Activated CD4-positive, alpha-beta T cell treated with anti-CD3 and anti-CD28 coated beads, Interleukin-2, amount 50 U/mL, for 1 hour (primary cell): ENCODE results near the gene ERBB4.
"Not testable (repeated sequence)": the region's sequence is repeated elsewhere in the genome, so short reads cannot be mapped to it uniquely, and the experiment has no call there.

Source experiments
- DNase-seq: peaks from one replicate; pipeline ENCODE4 v3.0.0-alpha.2; 2020

Gene ERBB4

DNA sequence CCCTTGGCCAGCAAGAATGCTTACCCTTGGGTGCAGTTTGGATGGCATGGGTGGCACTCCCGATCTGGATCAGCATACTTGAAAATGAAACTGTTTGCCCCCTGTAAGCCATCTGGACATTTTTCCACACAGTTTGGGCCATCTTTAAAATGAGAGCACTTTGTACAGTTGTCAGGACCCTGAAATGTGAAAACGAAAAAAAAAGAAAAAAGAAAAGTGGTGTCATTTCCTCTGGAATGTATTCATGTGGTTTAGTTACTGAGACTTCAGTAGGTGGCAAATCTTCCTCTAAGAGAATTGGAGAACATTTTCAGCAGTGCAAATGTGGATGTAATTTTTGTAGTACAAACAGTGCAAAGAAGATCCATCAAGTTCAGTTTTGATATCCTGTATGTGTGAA is 873.3 kb downstream of the ERBB4 start:
- DNase-seq: no peak

DNA sequence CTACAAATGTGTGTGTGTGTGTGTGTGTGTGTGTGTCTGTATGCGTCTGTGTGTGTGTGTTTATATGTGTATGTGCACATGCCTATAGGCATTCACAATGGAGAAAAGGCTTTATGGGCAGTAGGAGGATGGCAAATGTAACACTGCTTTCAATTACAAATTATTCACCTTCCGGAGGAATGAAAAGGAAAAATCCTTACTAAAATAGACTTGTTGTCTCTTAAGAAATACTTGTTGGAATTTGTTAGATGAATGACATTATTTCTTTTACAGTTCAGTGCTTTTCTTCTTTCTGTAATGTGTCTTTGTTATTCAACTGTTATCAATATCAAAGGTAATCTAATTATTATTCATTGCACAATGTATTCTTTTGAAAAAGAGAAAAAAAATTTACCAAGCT is 874.3 kb downstream of the ERBB4 start:
- DNase-seq: no peak

DNA sequence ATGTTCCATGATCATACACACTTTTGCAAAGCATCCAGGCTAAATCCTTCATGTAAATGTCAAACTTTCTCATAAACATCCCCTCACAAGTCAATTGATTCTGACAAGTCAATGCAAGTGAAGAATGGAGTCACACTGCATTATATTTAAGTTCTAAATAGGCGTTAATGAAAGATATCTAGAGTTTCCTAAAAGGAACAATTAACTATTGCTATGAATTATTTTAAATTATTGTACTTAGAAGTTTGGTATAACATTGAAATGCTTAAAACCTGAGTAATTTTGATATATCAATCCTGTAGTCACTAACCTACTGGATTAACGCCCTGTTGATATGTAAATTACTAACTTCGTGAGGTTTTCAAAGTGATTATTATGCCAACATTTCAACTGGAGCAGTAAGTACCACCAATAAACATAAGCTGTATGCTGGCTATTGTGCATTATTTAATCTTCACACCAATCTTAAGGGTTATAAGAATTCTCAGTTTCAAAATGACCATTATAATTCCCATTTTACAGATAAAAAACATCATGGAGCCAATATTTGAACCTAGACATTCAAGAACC is 884.3 kb downstream of the ERBB4 start:
- DNase-seq: no peak

GRCh38 chr2:211652327-211652726 is 886.3 kb downstream of the ERBB4 start:
- DNase-seq: no peak

- DNase-seq: no peak
Measured at GRCh38 chr2:211649331-211649730, 889.3 kb downstream of the ERBB4 start.

- no peak for DNase-seq
Measured at GRCh38 chr2:211631503-211631902, 907.1 kb downstream of the ERBB4 start.

GRCh38 chr2:211623096-211623495 is 915.5 kb downstream of the ERBB4 start:
- DNase-seq: no peak

DNA sequence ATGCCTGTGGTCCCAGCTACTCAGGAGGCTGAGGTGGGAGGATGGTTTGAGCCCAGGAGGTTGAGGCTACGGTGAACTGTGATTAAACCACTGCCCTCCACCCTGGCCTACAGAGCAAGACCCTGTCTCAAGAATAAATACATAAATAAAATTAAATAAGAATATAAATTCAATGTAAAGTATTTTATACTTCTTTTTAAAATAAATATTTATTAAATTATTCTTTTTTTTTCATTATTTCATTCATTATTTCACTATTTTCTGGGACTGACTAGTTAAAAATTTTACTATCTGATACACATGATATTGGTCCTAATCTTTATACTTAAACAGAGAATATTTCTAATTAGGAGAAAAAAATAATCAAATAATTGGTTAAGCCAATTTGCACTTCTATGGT is 917.6 kb downstream of the ERBB4 start:
- DNase-seq: no peak

DNA sequence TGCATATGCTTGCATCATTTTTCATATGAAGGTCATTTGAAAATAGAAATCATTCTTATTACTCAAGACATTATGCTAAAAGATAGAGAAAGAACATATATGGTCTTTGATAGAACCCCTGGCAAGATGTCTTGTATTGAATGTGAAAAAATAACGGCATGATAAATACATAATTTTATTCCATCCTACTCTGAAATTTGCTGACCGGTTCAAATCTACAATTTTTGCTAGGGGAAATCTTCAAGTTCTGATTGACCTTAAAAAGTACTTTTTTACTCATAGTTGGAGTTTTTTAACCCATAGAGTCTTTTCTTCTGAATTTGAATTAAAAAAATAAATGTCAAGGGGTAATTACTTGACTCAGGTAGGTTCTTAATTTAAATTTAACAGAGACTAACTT is 920.8 kb downstream of the ERBB4 start:
- DNase-seq: no peak

DNA sequence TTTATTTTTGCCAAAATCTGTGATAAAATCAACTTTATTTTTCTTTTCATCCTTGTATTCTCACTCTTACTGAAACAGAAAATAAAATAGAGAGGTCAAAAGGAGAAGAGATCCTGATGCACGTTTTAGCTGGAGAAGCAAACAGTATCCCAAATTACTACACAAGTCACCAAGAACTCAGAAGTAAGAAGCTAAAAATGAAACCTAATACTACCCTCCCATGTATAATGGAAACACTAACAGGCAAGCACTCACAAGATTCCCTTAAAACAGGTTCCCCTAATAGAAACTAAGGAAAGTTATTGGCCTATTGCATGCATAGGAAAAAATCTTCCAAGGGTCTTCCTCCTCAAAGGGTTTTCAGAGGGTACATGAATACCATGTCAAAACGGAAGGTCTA is 927.0 kb downstream of the ERBB4 start:
- no peak for DNase-seq

DNA sequence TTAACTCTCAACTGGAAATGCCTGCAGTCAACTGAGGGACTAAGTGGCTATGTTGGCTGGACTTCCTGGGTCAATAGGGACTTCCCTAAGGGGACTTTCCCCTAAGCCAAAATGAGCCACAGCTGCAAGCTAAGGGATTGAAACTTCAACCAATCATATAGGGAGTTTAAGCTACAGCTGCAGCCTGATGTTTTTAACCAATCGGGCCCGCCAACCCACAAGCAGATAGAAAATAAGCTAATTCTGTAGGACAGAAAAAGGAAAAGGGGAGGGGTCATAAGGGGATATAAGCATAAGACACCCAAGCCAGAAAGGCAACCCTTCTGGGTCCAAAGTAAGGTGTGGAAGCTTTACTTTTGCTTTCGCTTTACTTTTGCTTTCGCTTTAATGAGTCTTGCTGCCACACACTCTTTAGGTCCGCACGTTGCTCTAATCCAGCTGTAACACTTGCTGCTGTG is 927.5 kb downstream of the ERBB4 start:
- DNase-seq: no peak

GRCh38 chr2:211609127-211609526 is 929.5 kb downstream of the ERBB4 start:
- no peak for DNase-seq

- no peak for DNase-seq
Measured at GRCh38 chr2:211599146-211599545, 939.5 kb downstream of the ERBB4 start.

DNA sequence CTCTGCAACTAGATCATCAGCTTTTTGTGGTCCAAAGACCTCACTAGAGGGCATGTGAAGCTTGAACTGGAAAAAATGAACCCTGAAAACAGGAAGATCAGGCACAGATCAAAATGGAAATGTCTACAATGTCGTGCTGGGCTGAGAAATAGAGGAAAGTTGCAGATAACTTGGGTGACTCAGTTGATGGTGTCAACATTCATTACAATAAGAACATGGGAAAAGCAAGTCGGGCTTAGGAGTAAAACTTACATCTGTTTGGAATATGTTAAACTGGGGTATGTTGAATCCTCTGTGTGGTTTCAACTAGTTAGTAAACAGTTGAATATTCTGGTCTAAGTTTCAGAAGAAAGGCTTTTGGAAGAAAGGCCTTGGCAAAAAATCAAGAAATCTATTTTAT is 940.4 kb downstream of the ERBB4 start:
- DNase-seq: no peak

DNA sequence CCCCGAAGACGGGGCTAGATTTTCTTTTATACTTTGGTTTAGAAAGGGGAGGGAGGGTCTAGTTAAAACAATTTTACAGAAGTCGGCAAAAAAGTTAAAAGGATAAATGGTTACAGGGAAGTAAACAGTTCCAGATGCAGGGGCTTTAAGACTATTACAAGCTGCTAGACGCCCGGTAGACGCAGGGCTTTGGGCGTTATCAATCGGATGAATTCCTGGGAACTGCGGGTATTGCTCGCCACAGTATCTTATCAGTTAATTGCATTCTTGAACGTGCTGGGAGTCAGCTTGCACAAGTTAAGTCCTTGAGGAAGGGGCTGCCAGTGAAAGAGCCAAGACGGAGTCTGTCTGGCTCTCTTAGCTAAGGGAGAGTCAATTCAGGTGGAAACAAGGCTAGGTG is 946.6 kb downstream of the ERBB4 start:
- not testable (repeated sequence) for DNase-seq

- no peak for DNase-seq
Measured at GRCh38 chr2:211591426-211591825, 947.2 kb downstream of the ERBB4 start.

DNA sequence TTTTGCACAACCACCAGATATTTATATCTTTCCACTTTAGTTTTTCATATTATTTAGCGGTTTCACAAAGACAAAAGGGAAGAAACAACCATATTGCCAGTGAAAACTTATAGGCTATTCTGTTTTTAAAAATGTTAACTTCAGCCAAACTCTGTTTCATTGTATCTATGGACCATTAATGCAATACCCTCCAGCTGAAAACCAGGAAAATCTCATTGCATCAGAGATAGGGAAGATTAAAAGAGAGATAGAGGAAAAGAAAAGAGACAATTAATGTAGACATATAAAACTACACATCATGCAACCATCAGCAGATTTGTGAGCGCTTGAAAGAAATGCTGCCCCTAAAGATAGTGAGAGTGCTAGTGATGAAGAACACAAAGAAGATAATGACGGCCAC is 970.2 kb downstream of the ERBB4 start:
- no peak for DNase-seq

DNA sequence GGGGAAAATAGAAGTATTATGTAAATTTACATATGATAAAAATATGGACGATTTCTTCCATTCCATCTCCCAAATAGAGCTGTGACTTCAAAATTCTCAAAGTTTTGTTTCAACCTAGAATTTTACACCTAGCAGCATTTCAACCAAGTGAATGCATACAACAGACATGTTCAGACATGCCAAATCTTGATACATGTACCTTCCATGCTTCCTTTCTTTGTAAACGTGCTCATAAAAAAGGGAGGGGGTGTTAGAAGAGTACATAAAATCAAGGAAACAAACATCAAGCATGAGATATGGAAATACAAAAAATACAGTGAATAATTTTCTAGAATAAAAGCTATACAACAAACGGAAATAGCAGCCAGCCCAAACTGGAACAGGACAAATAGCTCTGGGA is 974.2 kb downstream of the ERBB4 start:
- DNase-seq: no peak

DNA sequence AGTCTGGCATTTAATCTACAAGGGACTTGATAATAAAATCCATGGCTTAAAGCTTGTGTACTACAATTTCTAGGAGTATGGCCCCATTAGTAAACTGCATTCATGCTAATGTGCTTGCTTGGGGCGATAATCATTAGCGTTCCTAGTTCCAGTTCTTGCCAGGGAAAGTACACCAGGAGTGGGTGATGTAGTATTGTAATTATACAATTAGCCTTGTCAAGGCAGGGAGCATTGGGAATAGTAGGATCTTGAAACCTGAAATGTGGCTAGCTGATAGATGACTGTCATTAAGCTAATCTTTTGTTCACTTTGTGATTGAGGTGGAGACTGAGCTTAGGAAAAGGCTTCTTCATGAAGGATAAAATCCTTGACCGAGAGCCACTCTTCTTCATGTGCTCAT is 993.0 kb downstream of the ERBB4 start:
- DNase-seq: no peak

DNA sequence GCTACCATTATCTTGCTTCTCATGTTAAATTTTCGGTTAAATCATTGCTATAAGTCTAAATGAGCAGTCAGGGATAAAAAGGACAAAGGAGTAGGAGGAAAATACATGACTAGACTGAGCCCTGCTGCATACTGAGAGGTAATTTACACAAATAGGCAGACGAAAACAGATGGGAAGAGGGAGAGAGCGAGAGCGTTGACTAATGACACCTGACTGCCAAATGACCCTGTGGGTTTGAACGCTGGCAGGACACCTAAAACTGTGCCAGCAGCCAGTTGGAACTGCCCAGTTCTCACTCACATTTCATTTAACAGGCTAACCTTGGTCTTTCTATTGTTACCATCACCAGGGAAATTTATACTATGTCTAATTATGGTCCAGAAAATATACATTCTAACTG is 1004.0 kb downstream of the ERBB4 start:
- no peak for DNase-seq

DNA sequence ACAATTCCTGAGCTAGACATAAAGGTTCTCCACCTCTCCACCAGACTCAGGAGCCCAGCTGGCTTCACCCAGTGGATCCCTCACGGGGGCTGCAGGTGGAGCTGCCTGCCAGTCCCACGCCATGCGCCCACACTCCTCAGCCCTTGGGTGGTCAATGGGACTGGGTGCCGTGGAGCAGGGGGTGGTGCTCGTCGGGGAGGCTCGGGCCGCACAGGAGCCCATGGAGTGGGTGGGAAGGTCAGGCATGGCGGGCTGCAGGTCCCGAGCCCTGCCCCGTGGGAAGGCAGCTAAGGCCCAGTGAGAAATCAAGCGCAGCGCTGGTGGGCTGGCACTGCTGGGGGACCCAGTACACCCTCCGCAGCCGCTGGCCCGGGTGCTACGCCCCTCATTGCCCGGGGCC is 1014.4 kb downstream of the ERBB4 start:
- not testable (repeated sequence) for DNase-seq

- DNase-seq: no peak
Measured at GRCh38 chr2:211516537-211516936, 1022.1 kb downstream of the ERBB4 start.

- no peak for DNase-seq
Measured at GRCh38 chr2:211514049-211514448, 1024.6 kb downstream of the ERBB4 start.

DNA sequence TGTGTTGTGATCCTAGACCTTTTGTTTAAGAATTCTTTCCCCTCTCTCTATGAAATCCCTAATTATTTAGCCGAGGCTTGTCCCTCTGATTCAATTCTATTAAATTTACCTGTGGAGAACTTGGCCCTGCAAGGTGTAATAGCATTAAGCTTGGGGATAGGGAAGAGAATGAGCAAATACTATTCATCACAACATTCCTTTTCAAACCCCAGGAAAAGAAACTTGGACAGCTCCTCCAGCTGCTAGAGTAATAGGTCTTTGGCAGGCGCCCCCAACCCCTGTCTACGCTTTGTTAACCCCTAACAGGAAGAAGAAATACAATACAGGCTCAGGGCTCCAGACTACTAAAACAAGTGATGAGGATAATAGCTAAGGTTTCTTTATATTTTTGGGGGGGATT is 1025.2 kb downstream of the ERBB4 start:
- DNase-seq: no peak

- no peak for DNase-seq
Measured at GRCh38 chr2:211512806-211513205, 1025.8 kb downstream of the ERBB4 start.

DNA sequence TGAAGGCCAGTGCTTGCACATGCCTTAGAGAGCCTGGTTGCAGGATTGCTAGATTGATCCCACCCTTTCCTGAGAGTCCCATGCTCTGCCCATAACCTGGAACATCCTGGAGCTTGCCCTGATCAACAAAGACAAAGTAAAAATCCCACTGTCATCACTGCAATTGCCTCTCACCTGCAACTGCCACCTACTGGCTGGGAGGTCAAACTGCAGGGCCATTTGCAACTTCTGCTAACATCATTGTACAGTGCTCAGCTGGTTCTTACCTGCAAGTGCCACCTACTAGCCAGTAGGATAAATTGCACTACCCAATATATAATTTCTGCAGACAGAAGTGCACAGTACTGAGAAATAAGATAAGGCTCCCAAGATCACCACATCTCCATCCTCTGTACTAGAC is 1034.7 kb downstream of the ERBB4 start:
- no peak for DNase-seq
